Mononuclear cell (primary cell): ENCODE data around the gene CAMKMT. TPM values are rescaled to one million over a fixed set of nuclear protein-coding genes. Genes with fewer than 3 reads are reported as not detected.

Source experiments
- H3K27me3 ChIP-seq: 2 replicates; pipeline ENCODE4 v1.6.0; 2011; ENCODE audit warnings: low read length, control low read depth; ENCODE audit not compliant: insufficient read depth
- H3K4me1 ChIP-seq: 2 replicates; pipeline ENCODE4 v1.5.1; 2011; ENCODE audit warnings: mild to moderate bottlenecking, low read length, control low read depth; ENCODE audit not compliant: insufficient read depth
- H3K4me3 ChIP-seq: 2 replicates; pipeline ENCODE4 v1.5.1; 2011; ENCODE audit warnings: mild to moderate bottlenecking, low read length, moderate library complexity
- H3K9me3 ChIP-seq: 2 replicates; pipeline ENCODE4 v1.5.1; 2011; ENCODE audit warnings: low read depth, mild to moderate bottlenecking, control low read depth, low read length
- total RNA-seq: library from RNA; depleted of rRNA; stranded (reverse); fragments of >200 nt; gene quantifications from one replicate; pipeline ENCODE4 v1.2.3, GENCODE V29; 2012

CAMKMT gene
- total RNA-seq, 1 donor = 13.9 TPM

DNA sequence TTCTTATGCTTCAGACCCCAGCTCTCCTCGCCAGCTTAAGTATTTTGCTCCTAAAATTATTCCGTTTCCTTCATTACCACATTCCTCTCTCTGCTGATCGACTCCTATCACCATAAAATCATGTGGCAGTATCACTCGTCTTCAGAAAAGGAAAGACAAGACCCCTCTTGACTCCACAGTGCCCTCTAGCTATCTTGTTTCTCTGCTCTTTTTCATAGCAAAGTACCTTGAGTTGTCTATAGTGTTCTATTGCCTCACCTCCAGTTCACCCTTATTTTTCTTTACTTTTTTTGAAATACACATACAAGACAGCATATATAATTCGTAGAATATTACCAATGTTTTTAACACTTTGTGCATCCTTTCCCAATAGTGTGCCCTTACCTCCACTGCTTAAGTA, 306.6 kb downstream of the CAMKMT start:
- Histone ChIP-seq H3K4me3 (no peak overlapping the region), H3K27me3 (no peaks in the 10 kb centered on the region), H3K9me3 (no peaks in the 10 kb centered on the region), H3K4me1 (no peaks in the 10 kb centered on the region)

DNA sequence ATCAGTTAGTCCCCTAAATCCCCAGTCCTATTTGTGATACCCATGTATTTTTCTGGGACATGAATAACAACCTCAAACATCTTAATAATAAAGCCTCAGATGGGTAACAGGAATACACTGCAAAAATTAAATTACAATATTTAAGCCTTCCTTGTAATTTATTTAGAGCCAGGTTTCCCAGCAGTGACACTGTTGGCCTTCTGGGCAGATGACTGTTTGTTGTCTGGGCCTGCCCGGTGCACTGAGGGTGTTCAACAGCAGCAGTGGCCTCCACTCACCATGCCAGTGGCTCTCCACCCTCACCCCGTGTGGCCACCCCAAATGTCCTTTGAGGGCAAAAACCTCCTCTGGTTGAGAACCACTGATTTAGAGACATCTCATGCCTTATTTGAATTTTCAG, 309.5 kb downstream of the CAMKMT start:
- Histone ChIP-seq H3K9me3 (no peaks in the 10 kb centered on the region), H3K4me1 (no peaks in the 10 kb centered on the region), H3K4me3 (no peak overlapping the region), H3K27me3 (no peaks in the 10 kb centered on the region)

DNA sequence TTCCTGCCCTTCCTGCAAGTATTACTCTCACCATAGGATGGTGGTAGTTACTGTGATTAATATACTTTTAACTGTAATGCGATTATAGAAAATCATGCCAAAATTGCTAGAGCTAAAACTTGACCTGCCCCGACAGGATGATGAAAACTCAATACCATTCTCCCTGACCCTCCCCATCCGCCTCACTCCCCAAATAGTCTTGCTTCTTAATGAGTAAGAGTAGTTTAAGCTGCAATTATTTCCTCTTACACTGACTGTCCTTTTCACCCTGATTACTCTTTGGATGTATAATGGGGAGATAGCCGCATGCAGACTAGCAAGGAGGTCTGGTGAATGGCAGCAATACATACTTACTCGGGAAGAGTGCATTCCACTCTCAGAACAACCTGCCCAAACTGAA, 310.2 kb downstream of the CAMKMT start:
- Histone ChIP-seq H3K4me3 (no peak overlapping the region), H3K4me1 (no peaks in the 10 kb centered on the region), H3K27me3 (no peaks in the 10 kb centered on the region), H3K9me3 (no peaks in the 10 kb centered on the region)

DNA sequence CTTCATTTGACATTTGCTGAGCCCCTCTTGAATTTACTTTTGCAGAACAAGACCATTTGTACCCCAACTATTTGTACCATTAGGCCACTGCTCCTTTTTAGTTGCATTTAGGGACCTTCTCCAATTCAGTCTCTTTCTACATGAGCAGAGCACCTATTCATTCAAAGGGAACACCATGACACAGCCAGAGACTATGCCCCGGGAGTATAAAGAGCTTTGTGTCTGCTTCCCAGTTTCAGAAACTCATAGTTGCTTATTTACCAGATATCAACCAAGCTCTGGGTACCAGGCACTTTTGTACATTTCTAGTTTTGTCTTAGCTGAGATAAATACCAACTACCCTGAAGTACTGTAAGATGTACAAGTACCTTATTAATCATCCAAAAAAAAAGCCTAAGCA, 310.7 kb downstream of the CAMKMT start:
- Histone ChIP-seq H3K27me3 (no peaks in the 10 kb centered on the region), H3K4me3 (no peak overlapping the region), H3K4me1 (no peaks in the 10 kb centered on the region), H3K9me3 (no peaks in the 10 kb centered on the region)

DNA sequence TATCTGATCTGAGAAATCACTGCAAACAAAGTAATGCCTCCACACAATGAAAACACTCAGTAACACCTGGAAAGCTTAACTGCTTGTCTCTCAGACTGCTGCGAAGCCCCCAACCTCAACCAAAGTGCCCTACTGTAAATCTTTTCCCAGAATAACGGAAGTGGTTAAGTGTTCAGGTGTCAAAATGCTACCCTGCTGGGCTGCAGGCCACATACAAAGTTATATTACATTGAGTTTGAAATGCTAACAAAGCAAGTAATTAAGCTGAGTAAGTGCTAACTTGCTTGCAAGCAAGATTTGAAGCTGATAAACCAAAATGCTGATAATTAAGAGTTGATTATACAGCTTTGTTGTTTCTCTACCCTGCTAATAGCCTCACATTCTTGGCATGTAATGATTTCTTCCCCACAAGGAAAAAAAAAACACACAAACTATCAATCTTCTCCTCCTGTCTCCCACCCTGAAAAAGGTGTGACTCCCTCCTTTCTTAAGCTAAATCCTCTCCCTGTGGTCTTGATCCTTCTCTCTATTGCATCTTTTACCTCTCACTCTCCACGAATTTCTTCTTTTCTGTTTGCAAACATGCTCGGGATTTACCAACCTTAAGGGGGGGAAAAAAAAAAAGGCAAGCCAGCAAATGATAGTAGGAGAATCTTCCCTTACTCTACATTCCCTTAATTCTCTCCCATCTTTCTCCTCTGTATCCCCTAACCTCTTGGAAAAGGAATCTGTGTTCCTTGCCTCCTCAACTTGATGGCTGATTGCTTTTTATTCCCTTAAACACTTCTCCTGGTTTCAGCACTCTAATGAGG, 312.9 kb downstream of the CAMKMT start:
- Histone ChIP-seq H3K4me3 (no peak overlapping the region), H3K9me3 (no peaks in the 10 kb centered on the region), H3K27me3 (no peaks in the 10 kb centered on the region), H3K4me1 (no peaks in the 10 kb centered on the region)

DNA sequence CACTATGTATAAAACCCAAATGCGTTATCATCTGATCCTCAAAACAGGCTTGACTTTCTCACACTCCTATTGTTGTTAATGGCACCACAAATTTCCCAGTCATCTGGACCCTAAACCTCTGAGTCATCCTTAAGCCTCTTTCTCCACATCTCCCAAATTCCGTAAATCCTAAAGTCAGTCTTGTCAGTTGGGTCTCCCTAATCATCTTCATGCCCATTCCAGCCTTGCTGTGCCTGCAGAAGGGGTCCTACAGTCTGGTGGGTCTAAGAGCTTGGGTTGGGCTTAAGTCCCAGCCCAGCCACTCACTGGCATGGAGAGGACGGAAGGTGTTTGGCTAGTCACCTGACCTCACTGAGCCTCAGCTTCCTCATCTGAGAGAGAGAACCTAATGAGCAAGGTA, 314.6 kb downstream of the CAMKMT start:
- H3K9me3 ChIP-seq = no peaks in the 10 kb centered on the region
- H3K4me3 ChIP-seq = no peak overlapping the region
- H3K27me3 ChIP-seq = no peaks in the 10 kb centered on the region
- H3K4me1 ChIP-seq = no peaks in the 10 kb centered on the region

DNA sequence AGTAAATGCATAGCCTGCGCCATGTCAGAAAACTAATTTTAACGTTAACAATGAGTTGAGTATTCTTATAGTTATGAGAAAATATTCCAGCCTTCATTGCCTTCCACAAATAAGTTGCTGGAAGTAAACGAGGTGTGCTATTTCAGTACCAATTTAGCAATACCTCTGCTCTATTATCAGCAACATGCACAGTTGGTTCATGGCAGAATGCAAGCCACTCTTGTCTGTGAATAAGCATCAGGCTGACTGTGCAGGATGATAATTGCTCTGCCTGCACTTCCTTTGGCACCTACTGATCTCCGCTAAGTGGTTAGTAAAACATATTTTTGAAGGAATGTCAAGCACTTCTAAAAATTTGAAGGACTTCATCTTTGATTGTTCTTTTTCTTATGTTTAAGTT, 317.8 kb downstream of the CAMKMT start:
- H3K9me3 ChIP-seq = no peaks in the 10 kb centered on the region
- H3K27me3 ChIP-seq = no peaks in the 10 kb centered on the region

DNA sequence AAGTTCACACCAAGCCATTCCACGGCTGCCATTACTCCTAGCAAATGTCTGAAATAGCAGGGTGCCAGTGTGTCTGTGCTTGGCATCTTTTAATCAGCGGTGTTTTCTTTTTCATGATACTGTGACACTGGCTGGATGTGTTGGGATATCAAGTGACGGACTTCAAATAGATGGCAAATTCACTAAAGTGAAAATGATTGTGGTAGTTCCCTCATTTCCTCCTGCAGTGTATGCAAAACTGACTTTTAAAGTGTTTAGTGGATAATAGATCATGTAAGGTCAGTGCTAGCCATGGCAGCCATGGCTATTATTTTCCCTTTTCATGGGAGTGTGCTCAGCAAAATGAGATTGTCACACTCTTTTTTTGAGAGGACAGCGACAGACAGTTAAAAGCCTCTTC, 318.2 kb downstream of the CAMKMT start:
- no peaks in the 10 kb centered on the region for H3K4me1 ChIP-seq
- H3K27me3 ChIP-seq = no peaks in the 10 kb centered on the region
- H3K4me3 ChIP-seq = no peak overlapping the region
- H3K9me3 ChIP-seq = no peaks in the 10 kb centered on the region

More for the DNA sequence above, 317.8 kb downstream of the CAMKMT start:
- Histone ChIP-seq H3K4me3 (no peak overlapping the region), H3K4me1 (no peaks in the 10 kb centered on the region)

DNA sequence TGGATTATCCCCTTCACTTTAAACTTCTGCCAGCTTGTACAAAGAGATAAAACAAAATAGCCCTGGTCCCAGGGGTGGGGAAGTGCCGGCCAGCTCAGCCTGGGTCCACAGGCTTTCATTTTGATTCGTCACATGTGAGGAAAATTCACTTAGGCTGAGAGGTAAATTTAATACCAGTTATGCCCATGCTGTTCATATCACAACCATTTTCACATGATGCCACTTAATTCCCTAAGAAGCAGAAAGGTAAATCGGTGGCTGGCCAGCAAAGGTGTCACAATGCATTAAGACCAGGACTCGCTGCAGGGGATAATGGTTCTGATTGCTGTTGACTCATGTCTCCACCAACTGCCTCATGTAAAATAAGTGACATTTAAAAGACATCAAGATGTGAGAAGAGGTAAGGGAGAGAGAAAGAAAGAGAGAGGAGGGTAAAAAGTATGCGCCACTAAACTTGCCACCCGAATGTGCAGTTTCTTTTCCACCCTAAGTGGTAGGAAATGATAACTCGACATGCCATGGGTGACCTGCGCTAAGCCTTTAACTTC, 318.8 kb downstream of the CAMKMT start:
- Histone ChIP-seq H3K9me3 (no peaks in the 10 kb centered on the region), H3K27me3 (no peaks in the 10 kb centered on the region), H3K4me3 (no peak overlapping the region), H3K4me1 (no peaks in the 10 kb centered on the region)

DNA sequence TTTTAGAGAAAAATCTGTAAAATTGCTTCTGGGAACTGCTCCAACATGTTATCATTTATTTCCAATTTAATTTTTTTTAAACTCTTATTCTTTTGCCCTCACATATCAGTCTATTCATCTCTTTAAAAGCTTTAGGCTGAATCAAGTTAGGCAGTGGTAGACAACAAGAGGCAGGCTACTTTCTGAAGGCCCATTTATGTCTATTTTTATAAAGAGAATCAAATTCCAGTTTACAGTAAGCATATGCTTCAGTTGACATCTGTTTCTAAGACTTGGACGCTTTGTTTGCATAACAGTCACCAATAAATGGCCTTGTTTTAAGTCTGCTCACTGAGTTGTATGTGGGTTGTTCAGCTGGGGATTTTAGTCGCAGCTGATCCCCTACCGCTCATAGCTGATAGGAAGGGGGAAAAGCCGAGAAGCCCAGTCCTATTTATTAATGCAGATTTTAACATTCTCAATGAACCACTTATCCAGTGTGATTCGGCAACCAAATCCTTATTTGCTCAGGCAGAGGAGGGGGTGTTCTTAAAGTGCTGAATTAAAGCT, 319.3 kb downstream of the CAMKMT start:
- Histone ChIP-seq H3K4me1 (no peaks in the 10 kb centered on the region), H3K4me3 (no peak overlapping the region), H3K27me3 (no peaks in the 10 kb centered on the region), H3K9me3 (no peaks in the 10 kb centered on the region)

DNA sequence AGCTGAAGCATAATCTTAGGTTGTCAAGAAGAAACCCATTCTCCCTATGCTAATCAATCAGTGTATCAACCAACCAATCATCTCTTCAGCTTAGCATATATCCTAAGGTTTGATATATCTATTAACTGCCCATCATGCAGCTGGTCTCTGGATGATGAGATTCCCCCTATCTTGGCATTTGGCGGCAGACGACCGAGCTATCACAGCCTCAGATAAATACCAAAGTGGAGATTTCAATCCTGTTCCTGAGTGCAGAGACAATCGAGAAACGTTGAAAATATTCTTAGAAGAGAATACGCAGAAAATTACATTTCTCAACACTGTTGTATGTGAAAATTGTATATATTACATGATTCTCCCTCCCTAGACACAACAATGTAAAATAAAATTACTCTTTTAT, 320.7 kb downstream of the CAMKMT start:
- Histone ChIP-seq H3K9me3 (no peaks in the 10 kb centered on the region), H3K4me3 (no peak overlapping the region), H3K4me1 (no peaks in the 10 kb centered on the region), H3K27me3 (no peaks in the 10 kb centered on the region)

DNA sequence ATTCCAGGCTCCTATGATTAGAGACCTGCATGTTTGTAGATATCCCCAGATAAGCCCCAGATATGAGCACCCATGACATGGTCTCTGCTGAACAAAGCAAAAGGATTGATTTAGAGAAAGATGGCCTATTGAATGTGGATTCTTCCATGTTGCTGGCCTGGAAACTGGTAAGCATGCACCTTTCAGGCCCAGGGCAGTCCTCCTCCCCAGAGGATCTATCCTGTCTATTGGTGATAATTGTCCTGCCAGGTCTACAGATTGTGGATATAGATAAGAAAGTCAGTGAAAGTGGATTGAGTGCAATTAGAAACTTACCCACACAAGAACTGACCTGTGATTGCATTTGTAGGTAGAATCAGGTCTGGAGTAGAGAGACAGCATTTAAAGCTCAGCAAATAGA, 322.8 kb downstream of the CAMKMT start:
- Histone ChIP-seq H3K4me1 (no peaks in the 10 kb centered on the region), H3K27me3 (no peaks in the 10 kb centered on the region), H3K9me3 (no peaks in the 10 kb centered on the region), H3K4me3 (no peak overlapping the region)

DNA sequence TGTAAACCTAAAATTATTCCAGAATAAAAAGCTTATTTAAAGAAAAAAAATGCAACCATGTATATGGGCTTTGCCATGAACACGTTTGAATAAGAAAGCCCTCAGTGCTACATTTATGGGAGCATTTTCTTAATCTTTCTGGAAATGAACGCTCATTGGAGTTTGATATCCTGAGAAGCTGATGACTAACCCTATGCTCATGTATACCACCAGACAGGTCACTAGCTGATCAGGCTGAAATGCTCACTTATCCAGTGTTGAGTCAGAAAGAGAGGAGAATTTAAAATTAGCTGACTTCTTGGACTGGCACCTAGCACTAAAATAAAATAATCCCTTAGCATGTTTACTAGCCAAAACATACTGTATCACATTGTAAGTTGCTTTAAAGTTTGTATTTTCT, 324.8 kb downstream of the CAMKMT start:
- Histone ChIP-seq H3K27me3 (no peaks in the 10 kb centered on the region), H3K4me1 (no peaks in the 10 kb centered on the region), H3K9me3 (no peaks in the 10 kb centered on the region), H3K4me3 (no peak overlapping the region)

DNA sequence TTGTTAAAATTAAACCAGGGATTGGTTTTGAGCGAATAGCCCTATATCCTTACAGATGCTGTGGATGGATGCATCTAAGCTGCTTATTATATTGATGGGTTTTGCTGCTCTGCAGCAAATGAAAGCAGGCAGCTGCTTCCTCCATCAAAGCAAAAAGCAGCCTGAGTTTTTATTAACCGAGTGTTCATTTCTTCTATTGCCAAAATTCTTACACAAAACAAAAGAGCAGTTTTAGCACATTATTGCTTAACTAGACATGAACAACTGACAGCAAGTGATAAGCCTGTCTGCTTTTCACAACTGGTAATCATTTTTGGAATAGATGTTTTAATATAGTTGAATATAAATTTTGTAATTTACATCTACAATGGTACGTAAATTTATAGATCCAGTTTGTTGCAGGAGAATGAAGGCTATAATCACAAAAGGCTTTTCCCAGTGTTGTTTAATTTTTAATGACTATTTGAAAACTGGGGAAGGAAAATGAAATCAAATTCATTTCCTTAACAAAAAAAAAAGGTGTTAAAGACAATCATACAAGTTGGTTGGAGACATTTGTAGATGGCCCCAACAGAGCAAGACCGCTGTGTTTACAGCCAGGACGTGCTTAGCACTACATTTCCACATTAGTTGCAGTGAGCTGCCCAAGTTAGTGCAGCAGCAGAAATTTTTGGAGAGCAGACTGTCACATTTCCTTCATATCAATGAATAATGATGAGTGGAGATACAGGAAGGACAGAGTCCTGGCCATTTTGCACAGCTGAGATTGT, 326.1 kb downstream of the CAMKMT start:
- no peaks in the 10 kb centered on the region for H3K4me1 ChIP-seq
- H3K27me3 ChIP-seq = no peaks in the 10 kb centered on the region
- no peaks in the 10 kb centered on the region for H3K9me3 ChIP-seq
- no peak overlapping the region for H3K4me3 ChIP-seq

DNA sequence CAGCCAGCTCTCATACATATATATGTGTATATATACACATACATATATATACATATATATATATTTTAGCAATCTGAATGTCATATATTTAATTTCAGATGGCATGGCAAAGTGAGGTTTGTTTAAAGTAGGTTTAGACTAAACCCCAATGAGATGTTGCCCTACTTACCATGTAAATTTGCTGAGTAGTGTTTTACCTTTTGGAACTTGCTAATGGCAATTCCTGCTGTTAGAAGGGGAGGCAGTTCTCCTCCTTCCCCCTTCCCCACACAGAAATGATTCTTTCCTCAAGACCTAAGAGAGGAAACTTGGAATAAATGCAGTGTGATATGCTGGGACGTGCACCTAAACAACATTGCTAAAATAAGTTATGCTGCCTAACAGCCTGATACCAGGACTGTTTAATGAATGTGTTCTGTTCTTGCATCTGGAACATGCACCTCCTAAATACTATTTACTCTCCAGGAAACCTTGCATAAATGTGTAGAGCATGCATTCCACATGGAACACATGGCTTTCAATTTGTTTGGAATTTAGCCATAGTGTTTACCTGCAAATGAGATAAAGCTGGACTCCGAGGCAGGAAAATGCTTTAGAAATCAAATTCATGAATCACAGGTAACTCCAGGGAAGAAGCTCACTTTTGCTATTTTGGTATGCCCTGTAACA, 326.8 kb downstream of the CAMKMT start:
- no peak overlapping the region for H3K4me3 ChIP-seq
- no peaks in the 10 kb centered on the region for H3K27me3 ChIP-seq

More for the DNA sequence above, 326.8 kb downstream of the CAMKMT start:
- Histone ChIP-seq H3K9me3 (no peaks in the 10 kb centered on the region), H3K4me1 (no peaks in the 10 kb centered on the region)
